Measurements from ENCODE around the gene CDC27.
"Not testable (repeated sequence)": the region's sequence is repeated elsewhere in the genome, so short reads cannot be mapped to it uniquely, and the experiment has no call there.

The CDC27 gene

GRCh38 chr17:47190243-47190642 lies 1.1 kb upstream of the CDC27 start:
- no peak for DNase-seq

DNA sequence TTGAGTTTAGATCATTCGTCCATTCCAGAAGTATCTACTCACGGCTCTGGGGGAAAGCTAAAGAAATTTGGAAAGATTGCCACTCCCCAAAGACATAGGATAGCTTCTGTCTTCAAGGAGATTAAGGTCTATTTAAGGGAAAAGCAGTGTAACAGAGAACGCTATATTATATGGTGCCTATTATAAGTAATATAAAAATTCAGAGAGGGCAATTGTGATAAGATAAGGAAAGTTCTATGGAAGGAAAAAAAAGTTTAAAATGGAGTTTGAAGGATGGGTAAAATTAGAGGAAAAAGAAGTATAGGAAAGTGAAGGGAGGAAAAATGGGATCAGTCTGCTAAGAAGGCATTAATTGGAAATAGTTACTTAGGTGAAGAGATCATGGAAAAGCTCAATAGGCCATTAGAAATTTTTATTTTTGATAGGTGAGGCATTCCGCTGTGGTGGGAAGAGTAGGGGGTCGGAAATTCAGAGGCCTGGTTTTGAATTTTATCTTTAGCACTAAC lies 690 bp upstream of the CDC27 start:
- no peak for DNase-seq

DNA sequence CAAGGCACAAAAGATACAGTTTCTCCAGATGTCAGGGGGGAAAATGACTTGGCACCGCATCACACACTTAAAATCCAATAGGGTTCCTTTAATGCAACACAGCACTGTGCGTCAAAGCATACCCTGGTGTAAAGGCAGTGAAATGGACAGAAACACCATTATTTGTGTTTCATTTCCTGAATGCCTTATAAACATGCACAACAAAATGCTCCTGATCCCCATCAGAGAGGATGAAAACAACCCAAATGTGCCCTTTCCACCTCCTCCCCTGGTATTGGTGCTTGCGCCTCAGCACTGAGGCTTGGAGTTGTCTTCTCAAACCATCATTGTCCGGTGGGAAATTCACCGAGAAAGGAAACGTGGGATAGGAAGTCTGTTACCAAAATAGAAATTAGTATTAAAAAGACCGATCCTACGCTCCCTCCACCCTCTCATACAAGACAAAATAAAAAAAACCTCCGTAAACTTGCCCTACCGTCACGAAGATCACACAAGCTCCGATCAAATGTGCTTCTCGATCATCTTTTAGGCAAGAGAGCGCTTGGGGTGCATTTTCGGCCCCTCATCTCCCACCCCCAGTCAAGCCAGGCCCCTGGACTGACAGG lies 722 bp downstream of the CDC27 start:
- DNase-seq = no peak

DNA sequence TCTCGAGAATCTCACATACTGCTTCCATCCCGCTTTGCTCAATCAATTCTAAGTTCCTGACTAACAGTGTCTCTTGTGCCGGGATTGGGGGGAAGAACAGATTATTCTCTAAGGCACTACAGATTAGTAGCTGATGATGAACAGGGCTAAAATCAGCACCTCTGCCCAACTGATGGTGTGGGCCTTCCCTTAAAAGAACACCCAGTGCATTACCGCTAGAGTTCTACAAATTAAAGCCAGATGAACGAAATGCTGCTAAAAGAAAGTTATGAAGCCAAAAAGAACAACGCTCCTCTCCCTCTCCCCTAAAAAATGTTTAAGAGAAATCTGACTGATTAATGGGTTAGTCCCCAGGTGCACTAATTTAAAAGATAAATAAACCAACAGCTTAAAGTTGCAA lies 4.4 kb downstream of the CDC27 start:
- DNase-seq = no peak

DNA sequence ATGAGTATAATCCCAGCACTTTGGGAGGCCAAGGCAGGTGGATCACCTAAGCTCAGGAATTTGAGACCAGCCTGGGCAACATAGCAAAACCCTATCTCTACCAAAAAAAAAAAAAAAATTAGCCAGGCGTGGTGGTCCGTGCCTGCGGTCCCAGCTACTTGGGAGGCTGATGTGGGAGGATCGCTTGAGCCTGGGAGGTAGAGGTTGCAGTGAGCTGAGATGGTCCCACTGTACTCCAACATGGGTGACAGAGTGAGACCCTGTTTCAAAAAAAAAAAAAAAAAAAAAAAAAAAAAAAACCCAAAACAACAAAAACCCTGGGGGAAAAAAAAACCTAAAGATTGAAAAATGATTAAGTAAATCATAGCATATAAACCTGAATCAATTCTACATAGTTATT lies 8.1 kb downstream of the CDC27 start:
- not testable (repeated sequence) for DNase-seq

DNA sequence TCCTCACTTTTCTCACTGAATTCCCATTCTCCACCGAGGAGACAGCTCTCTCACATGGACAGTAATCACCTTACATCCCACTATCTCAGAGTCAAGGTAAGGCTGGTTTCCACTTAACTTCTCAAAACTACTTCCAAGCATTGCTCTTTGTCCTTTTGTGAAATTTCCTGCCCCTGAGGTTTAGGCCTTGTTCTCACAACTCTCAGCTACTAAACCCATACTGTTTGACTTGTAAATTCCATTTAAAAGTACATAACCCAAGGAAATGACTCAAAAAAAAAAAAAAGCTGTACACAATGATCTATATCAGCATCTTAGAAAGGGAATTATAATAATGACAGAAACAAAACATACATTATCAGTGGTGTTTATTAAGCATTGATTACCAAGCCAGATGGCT lies 8.8 kb downstream of the CDC27 start:
- DNase-seq = no peak

DNA sequence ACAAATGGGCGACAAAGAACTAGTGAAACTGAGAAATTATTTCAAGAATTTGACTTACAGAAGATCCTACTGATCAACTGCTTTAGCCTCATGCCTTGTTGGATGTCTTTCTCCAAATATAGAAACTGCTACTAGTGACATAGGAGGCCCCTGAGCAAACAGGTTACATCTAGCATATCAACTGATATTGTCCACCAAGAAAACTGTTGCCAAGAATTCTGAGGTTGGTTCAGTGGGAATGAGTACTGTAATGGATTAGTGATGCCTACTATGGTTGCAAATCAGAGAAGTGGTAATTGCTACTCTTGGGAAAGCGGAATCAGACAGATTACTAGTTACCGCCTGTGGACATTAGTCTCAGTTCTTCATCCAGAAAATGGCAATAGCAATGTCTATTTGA lies 10.0 kb downstream of the CDC27 start:
- DNase-seq = no peak

DNA sequence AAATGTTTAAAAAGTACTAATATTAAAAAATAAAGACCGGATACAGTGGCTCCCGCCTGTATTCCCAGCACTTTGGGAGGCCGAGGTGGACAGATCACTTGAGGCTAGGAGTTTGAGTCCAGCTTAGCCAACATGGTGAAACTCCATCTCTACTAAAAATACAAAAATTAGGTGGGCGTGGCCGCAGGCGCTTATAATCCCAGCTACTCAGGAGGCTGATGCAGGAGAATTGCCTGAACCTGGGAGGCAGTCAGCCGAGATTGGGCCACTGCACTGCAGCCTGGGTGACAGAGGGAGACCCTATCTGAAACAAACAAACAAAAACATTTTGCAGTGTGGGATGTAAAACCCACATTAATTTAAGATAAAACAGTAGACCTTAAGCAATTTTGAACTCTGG lies 11.8 kb downstream of the CDC27 start:
- no peak for DNase-seq

DNA sequence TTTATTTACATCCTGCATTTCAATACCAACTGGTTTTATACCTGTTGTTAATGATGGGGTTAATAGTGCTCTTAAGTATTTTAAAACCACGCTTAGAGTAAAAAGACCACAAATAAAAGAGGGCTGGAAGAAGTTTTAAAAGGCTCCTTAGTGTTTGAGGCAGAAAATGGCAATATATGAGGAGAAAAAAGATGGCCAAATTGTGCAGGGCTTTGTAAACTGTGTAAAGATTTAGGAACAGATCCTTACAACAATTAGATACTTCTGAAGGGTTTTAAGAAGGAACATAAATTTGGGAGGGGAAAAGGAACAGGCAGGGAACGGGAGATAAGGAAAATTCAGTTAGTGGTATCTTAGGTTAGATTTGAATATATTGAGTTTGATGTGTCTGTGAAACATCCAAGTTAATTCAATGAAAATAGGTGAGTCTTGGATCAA lies 12.7 kb downstream of the CDC27 start:
- DNase-seq = no peak

DNA sequence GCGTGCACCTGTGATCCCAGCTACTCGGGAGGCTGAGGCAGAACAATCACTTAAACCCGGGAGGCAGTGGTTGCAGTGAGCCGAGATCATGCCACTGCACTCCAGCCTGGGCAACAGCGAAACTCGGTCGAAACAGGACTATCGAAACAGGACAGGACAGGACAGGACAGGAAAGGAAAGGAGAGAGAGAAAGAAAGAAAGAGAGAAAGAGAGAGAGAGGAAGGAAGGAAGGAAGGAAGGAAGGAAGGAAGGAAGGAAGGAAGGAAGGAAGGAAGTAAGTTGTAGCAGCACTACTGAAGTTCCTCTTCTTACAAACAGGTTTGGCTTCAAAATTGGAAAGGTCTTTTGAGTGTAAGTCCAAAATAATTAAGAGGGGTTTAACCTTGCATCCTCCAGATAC lies 14.3 kb downstream of the CDC27 start:
- not testable (repeated sequence) for DNase-seq

DNA sequence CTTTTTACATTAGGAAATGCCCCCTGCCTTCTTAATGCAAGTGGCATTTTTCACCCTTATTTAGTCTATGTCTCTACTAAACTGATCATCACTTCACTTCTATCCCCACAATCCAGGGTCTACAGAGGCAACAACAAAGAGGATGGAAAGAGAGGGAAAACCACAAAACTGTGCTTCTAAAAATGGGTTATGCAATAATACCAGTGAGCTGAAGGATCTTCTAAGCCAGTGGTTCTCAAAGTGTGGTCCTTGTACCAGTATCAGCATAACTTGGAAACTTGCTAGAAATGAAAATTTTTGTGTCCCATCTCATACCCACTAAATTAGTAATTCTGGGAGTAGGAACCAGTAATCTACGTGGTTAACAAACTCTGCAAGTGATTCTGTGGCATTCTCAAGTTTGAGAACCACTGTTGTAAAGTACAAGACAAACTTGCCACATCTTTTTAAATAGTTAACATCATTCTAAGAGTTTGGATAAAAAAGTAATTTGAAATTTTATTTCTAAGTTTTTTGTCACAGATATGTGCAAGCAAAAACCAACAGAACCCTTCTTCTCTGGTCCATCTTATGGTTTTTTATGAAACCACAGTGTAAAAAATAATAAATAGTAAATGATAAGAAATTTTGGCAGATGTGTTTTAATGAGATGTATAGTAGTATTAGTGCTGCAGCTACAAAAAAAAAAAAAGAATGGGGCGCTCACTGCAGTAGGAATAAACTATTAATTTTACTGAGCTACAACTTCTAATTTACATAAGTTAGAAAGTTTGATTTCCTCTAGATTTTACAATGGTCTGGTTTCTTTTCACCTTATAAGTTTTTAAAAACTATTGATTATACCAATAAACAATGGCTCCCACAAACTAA lies 16.2 kb downstream of the CDC27 start:
- DNase-seq = no peak

DNA sequence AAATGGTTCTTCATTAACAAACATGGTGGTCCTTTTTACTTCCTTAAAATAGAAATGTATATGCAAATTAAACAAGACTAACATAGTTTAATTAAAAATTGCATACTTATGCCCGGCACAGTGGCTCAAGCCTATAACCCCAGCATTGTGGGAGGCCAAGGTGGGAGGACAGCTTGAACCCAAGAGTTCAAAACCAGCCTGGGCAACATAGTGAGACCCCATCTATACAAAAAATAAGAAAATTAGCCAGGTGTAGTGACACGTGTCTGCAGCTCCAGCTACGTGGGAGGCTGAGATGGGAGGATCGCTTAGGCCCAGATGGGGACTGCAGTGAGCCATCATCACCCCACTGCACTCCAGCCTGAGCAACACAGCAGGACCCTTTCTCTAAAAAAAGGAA lies 18.4 kb downstream of the CDC27 start:
- DNase-seq = no peak

GRCh38 chr17:47168896-47169295 lies 20.2 kb downstream of the CDC27 start:
- DNase-seq = not testable (repeated sequence)

DNA sequence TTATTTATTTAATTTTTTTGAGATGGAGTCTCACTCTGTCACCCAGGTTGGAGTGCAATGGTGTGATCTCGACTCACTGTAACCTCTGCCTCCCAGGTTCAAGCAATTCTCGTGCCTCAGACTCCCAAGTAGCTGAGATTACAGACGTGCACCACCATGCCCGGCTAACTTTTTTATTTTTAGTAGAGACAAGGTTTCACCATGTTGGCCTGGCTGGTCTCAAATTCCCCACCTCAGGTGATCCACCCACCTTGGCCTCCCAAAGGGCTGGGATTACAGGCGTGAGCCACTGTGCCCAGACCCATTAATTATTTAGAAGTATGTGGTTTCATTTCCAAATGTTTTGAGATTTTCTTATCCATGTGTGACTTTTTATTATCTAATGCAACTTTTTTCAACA lies 22.2 kb downstream of the CDC27 start:
- DNase-seq = not testable (repeated sequence)

DNA sequence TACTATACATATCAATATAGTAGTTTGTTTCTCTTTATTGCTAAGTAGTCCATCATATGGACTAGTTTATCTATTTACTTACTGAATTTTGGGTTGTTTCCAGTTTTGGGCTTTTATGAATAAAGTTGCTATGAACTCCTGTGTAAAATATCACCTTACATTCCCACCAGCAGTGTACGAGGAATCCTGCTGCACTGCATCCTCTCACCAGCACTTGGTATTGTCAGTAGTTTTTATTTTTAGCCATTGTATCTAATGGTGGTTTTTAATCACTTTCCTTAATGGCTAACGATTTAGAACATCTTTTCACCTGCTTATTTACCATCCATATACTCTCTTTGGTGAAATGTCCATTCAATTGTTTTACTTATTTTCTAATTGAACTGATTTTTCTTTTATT lies 24.0 kb downstream of the CDC27 start:
- no peak for DNase-seq

- DNase-seq = no peak
Observed at GRCh38 chr17:47164263-47164662, 24.8 kb downstream of the CDC27 start.

DNA sequence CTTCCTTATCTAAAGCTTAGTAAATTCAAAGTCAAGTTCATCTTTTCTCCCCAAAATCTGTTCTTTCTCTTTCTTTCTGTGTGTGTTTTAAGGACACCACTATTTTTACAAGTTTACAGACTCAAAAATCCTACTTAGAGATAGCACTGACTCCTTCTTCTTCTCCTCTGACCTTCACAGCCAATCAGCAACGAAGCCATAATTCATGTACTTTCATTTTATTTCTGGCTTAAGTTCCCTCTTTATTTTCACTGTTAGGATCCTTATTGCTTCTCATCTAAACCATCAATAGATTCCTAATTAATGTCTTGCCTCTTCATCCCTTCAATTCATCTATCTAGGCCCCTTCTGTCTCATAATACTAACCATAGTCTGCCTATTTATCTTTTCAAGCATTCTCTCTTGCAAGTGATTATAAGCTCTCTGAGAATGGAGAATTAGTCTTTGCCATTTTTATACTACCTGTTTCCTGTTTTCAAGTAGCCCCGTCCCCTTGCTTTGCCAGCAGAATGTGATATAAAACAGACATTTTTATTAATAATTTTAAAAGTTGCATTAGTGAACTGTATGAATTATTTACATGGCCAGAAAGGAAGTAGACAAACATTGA lies 27.0 kb downstream of the CDC27 start:
- DNase-seq = no peak

DNA sequence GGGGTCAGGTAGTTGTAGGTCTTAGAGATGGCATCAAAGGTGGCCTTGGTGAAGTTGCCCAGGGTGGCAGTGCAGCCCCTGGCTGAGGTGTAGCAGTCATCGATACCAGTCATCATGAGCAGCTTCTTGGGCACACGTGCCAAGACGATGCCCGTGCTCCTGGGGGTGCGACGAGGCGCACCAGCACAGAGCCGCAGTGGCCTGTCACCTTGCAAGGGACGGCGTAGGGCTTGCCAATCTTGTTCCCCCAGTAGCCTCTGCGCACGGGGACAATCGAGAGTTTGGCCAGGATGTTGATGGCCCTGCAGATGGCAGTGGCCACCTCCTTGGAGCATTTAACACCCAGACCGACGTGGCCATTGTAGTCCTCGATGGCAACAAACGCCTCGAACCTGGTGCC lies 29.8 kb downstream of the CDC27 start:
- no peak for DNase-seq

GRCh38 chr17:47145351-47145750 lies 43.7 kb downstream of the CDC27 start:
- DNase-seq = no peak

DNA sequence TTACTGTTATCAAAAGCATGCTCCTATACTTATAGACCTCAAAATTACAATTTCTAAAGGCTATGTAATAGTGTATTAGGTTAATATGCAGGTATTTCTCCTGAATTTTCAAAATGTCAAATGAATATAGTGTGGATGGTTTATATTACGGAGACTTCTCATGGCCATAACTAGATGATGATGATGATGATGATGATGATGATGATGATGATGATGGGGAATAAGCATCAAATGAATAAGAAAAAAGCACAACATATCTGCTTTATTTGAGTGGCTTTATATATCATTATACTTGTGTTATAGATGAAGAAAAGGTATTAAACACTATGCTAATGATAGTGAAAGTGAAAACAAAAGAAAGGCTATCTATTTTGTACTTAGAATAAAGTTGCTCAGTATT lies 53.9 kb downstream of the CDC27 start:
- no peak for DNase-seq

GRCh38 chr17:47134354-47134753 lies 54.7 kb downstream of the CDC27 start:
- DNase-seq = not testable (repeated sequence)

DNA sequence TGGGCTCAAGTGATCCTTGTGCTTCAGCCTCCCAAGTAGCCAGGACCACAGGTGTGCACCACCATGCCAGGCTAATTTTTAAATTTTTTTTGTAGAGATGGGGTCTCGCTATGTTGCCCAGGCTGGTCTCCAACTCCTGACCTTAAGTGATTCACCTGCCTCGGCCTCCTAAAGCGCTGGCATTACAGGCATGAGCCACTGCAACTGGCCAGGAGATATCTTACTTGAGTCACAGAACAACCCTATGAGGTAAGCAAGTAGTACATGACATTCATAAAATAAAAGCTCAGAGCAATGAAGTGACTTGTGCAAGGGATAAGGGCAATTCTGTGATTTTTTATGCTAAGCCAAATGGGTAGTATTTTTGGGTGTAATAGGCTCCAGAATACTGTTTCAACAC lies 57.3 kb downstream of the CDC27 start:
- no peak for DNase-seq

DNA sequence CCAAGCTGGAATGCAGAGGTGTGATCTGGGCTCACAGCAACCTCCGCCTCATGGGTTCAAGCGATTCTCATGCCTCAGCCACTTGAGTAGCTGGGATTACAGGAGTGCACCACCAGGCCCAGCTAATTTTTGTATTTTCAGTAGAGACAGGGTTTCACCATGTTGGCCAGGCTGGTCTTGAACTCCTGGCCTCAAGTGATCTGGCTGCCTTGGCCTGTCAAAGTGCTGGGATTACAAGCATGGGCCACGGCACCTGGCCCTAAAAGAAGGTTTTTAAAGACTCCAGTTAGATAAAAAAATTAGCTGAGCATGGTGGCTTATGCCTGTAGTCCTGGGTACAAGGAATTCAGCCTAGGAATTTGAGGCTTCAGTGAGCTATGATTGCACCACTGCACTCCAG lies 62.3 kb downstream of the CDC27 start:
- DNase-seq = not testable (repeated sequence)

- not testable (repeated sequence) for DNase-seq
Observed at GRCh38 chr17:47123262-47123661, 65.8 kb downstream of the CDC27 start.

Measured in stimulated activated CD4-positive, alpha-beta T cell treated with anti-CD3 and anti-CD28 coated beads, Interleukin-4, amount 100 ng/mL, for 4 hours (primary cell).